Stimulated activated CD8-positive, alpha-beta memory T cell treated with anti-CD3 and anti-CD28 coated beads, Interleukin-4, amount 100 ng/mL, for 48 hours (primary cell): Measurements from ENCODE around the gene PDE7B.

Experiments
- DNase-seq: peaks from one replicate; pipeline ENCODE4 v3.0.0-alpha.2; 2020

The PDE7B gene

GRCh38 chr6:135851442-135852271 is at the start of gene PDE7B:
Gene PDE7B (plus strand): TSS chr6:135851701.
- DNase-seq: peak; percentile 51

GRCh38 chr6:135801755-135802465 is 49.6 kb upstream of the PDE7B start:
- no peak for DNase-seq

DNA sequence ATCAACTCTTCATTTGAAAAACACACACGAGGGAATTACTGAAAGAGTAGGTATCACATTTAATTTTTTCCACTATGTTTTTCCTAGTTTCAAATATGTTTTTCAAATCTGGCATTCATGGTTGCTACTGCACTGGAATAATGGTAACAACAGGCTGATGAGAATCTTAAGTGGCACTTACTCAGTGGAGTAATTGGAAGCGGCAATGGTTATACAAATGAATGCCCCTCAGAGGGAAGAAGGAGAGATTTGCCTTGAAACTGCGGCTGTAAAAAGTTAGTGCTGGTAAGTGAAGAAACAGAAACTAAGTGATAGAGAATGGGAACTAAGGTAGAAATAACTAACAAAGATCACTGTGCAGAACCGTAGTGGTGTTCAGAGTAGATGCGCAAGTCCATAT is 41.0 kb upstream of the PDE7B start:
- no peak for DNase-seq

DNA sequence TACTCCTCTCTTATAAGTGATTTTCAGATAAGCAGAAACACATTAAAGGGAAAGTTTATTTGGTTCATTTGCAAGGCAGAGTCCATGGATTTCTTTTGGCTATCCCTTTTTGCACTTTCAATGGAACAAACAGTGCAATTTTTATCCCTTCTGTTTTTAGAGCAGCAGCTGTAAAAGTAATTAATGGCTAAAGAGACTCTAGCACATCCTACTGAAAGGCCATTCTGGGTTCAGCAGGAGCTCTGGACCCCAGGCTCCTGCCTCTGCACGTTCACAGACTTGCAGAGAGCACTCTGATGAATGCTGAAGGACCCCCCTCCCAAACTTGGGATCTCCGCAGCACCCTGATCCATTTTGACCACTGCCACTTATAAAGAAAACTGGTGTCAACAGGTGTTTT is 40.3 kb upstream of the PDE7B start:
- DNase-seq: no peak

GRCh38 chr6:135811644-135812526 is 39.6 kb upstream of the PDE7B start:
- DNase-seq: no peak

DNA sequence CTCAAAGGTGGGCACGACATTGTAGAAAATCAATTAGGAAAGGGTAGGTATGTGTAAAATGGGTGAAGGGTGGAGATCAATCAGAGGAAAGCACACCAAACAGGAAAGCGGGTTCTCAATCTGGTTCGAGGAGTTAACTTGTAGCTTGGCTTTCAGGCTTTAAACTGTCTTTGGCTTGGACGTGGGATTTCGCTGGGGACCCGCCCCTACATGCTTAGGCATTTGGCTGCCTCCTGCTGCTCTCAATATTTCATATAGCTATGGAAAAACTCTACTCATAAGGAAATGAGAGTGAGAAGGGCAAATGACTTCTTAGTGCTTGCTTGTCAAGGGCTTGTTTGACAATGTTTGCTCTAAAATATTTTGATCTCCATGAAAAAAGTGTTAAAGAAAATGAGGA is 38.1 kb upstream of the PDE7B start:
- DNase-seq: no peak

- no peak for DNase-seq
Measured at GRCh38 chr6:135814043-135814442, 37.5 kb upstream of the PDE7B start.

GRCh38 chr6:135815216-135815615 is 36.3 kb upstream of the PDE7B start:
- no peak for DNase-seq

DNA sequence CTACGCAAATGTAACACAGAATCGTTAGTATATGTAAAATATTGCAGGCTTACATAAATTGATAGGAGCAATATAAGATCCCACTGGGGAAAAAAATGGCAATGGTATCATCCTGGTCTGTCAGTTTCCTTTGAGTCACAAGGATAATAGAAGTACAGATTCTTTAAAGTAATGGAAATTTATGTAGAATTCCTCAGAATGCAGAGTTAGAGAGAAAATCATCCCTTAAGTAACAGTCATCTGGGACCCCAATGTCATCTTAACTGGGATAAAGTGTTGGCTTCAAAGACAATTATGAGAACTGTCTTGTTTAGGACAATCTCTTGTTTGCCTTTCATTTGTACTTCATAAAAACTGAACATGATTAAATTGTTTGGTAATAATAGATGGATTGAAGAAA is 34.5 kb upstream of the PDE7B start:
- DNase-seq: no peak

DNA sequence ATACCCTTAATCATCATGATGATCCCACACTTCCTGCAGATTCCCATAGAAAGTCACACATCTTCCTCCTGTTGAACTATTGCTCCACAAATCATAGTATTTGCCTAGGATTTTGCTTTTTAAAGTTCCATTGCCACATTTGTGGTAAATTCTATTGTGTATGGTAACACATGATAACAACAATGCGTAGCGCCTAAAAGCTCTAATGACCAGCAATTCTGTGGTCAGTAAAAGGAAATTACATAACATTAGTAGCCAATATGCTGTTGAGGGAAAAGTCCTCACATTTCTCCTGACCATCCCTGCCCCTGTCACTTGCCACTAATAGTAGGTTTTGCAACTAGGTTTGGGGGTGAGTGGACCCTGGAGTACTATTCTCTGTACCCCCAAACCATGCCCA is 31.8 kb upstream of the PDE7B start:
- DNase-seq: no peak

DNA sequence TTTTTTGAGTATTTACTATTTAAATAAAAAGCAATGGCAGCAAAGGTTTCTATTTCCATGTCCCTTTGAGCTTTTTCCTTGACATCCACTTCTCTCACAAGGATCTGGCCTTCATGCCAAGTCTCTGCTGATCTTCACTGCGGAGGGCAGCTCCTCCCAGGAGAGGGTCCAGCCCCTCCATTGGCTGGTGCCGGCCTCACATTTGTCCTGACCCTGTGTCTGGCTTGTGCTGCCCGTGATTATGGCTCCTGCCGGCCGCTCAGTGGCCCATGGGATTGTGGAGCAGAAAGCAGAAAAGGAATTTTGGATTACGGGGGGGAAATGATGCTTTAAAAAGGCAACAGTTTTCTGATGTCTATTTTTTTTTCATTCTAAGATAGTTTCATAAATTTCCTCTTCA is 31.2 kb upstream of the PDE7B start:
- DNase-seq: no peak

GRCh38 chr6:135823851-135824250 is 27.6 kb upstream of the PDE7B start:
- DNase-seq: no peak

DNA sequence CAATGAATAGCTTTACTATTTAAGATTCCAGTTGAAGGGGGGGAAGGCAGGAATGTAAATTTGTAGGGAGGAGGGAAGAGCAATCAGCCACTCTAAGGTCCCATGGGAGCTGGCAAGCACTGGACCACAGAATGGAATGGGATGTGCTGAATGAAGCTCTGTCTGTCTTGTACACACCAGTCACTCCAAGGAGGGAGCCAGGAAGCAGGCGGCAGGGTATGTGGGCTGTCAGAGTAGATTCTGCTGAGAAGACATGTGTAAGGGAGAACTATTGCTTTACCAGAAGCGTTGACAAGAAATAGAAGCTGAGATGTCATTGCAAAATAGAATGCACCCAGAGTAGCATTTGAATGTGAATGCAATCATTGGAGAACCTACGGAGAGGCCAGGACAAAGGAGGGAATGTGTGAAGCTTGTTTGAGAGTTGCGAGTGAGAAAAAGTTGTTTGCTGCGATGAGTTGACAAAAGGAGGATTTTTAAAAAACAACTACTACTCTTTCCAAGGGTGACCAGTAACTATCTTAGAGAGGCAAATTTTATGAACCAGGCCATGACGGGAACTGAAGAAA is 25.2 kb upstream of the PDE7B start:
- DNase-seq: no peak

DNA sequence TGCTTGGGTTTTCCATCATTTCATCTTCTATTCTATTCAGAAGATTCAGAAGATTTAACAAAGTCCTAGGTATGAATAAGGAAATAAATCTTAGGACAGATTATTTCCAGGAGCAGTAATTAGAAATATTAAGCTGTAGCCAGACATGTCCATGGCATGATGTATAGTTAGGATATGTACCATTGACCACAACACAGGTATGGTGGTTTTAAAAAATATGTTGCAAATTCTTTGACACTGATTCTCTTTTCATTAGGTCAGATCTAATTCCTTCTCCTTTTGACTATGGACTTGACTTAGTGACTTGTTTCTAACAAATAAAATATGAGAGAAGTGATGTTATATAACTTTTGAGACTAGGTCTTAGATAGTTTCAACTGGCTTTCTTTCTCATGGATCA is 23.5 kb upstream of the PDE7B start:
- DNase-seq: no peak

GRCh38 chr6:135830452-135830881 is 21.0 kb upstream of the PDE7B start:
- DNase-seq: no peak

DNA sequence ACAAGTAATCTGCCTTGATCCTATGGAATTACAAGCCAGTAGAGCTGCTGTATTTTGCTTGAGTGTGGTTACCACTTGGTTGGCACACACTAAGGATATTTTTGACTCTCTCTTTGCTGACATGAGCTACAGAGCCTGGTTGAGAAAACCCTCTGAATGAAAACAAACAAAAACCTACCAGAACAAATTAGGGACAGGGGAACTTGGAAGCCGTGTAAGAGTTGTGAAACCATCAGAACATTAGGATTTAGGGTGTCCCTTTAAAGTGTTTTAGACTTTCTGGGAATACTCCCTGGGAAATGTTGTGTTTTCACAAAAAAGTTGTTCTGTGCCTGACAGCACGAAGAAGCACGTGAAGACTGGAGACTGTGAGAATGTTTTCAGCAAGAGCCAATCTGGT is 20.5 kb upstream of the PDE7B start:
- DNase-seq: no peak

DNA sequence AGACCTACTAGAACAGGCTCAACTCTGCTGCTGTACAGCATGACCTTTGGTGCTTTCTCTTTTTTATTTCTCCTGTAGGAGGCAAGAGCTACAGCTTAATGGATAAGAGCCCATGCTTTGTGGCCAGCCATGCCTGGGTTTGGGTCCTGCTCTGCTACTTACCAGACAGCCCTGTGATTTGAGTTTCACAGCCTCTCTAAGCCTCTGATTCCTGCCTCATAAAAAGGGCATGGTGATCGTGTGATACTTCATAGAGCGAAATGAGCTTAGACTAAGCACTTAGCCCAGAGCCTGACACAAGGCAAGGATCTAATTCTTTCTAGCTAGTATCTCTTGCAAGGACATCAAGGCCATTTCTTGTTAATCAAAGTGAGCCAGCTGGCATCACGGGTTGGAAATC is 19.3 kb upstream of the PDE7B start:
- DNase-seq: no peak

- DNase-seq: no peak
Measured at GRCh38 chr6:135833771-135834170, 17.7 kb upstream of the PDE7B start.

DNA sequence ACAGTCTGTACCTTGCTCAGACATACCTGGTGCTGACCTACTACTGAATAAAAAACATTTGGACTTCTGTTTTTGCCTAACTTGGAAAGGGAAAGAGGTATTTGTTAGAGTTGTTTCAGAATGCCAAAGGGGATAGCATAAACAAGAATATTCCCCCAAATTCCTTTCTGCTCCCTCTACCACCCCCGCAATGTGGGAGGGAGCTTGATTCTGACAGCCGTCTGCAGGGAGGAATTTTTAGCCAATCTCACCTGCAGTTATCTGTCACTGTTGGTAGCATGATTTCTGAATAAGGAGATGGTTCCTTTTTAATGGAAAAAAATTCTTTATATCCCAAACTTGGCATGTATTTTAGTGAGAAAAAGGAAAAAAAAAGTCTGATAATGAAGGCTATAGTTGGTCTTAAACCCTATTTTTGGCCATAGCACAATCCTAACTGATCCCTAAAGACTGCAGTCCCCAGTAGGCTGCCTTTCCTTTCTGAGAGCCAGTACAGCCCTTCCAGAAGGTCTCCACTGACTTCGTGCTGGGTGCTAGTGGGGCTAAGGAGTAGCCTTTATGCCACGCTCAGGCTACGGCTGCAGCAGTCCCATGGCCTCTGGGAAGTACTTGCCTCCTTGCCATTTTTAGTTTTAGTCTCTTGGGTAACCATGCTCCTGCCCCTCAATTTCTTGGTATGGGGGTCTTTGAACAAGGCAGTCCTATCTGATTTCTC is 13.6 kb upstream of the PDE7B start:
- DNase-seq: no peak

DNA sequence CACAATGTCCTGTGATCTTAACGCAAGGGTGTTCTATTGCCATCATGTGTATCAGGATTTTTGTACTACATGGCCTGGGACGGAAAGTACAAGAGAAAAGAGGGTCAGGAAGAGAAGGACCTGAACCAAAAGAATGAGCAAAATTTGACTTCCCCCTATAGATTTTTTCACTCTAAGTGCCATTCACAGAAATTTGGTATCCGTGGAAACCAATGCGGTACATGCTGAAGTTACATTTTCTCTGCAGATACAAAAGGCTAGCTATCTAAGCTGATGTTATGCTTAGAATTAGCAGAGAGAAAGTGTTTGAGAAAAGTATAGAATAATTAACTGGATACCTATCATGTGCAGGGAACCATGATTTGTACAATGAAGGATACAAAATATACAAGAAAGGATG is 12.4 kb upstream of the PDE7B start:
- DNase-seq: no peak

GRCh38 chr6:135842618-135843392 is 8.7 kb upstream of the PDE7B start:
- no peak for DNase-seq

DNA sequence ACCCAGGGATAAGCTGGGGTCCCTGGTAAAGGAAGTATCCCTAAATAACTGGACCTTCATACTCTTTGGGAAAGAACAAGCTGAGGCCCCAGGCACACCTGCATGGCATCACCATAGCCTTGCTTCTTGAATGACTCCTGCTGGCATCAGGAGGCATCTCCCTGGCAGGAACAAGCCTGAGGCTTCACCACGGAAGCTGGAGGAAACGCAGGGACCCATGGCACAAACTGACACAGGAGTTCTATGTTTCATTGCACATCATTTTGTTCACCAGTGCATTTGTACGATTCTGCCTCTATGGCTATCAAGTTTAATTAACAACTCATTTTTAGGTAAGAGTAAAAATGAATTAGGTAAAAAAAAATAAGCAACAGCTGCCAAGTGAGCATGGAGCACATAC is 619 bp upstream of the PDE7B start:
- DNase-seq: no peak
